ENCODE results near the gene MDM2.
A peak's percentile ranks its signal among the peaks of the same experiment; 100 is the strongest.

The MDM2 gene

GRCh38 chr12:68853396-68854077 is 45.6 kb downstream of the MDM2 start:
- no peak for DNase-seq (ENCODE audit: low read depth)

- no peak for DNase-seq (ENCODE audit: low read depth)
Measured at GRCh38 chr12:68854078-68854468, 46.1 kb downstream of the MDM2 start.

GRCh38 chr12:68854554-68854953 is 46.6 kb downstream of the MDM2 start:
- DNase-seq (ENCODE audit: low read depth): no peak

- no peak for DNase-seq (ENCODE audit: low read depth)
Measured at GRCh38 chr12:68855111-68855510, 47.1 kb downstream of the MDM2 start.

GRCh38 chr12:68855771-68856170 is 47.8 kb downstream of the MDM2 start:
- no peak for DNase-seq (ENCODE audit: low read depth)

- DNase-seq (ENCODE audit: low read depth): no peak
Measured at GRCh38 chr12:68856510-68856909, 48.5 kb downstream of the MDM2 start.

DNA sequence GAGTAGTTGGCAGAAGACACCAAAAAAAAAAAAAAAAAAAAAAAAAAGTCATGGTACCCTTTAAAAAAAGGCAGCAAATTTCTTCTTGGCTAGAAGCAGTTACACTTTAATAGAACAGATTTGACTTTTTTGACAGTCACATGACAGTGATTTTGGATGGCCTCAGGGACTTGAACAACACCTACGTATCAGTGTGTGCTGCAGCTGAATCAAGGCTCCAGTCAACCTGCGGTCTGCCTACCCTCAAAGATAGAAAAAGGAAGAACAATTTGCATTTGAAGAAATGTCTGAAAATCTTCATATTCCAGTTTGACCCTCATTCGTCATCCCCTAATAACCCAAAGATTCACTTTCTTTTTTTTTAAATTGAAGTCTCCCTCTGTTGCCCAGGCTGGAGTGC is 53.9 kb downstream of the MDM2 start:
- no peak for DNase-seq (ENCODE audit: low read depth)

DNA sequence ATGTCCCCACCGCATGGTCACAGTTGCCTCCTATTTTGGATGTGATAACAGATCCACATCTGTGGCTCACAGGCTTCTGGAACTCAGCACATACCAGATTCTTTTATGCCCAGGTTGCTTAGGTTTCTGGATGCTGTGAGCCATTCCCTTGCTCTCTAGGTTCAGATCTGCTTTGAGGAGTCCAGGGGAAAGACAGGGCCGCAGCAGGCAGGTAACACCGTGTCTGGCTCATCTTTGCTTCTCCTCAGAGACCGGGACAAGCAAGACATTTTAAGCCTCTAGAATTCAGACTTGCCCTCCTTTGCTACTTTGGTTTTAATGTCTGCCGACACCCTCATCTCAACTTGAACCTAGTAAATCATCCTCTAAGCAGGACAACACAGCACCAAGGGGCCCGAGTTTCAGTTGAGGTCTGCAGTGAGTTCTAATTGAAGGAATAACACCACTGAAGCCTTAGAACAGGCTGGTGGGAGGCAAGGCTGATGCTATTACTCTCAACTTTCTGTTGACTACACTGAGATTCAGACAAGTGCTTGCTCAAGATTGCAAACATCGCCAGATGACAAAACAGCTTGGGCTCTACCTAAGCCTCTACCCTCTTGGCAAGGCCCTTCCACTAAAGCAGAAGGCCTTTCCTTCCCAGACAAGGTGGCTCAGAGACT is 55.3 kb downstream of the MDM2 start:
- DNase-seq (ENCODE audit: low read depth): no peak

GRCh38 chr12:68863886-68864454 is 56.0 kb downstream of the MDM2 start:
- DNase-seq (ENCODE audit: low read depth): peak; percentile 27

- DNase-seq (ENCODE audit: low read depth): no peak
Measured at GRCh38 chr12:68864604-68865003, 56.6 kb downstream of the MDM2 start.

GRCh38 chr12:68865399-68866164 is 57.6 kb downstream of the MDM2 start:
- DNase-seq (ENCODE audit: low read depth): no peak

- DNase-seq (ENCODE audit: low read depth): no peak
Measured at GRCh38 chr12:68866950-68867349, 59.0 kb downstream of the MDM2 start.

- DNase-seq (ENCODE audit: low read depth): no peak
Measured at GRCh38 chr12:68867606-68868005, 59.6 kb downstream of the MDM2 start.

DNA sequence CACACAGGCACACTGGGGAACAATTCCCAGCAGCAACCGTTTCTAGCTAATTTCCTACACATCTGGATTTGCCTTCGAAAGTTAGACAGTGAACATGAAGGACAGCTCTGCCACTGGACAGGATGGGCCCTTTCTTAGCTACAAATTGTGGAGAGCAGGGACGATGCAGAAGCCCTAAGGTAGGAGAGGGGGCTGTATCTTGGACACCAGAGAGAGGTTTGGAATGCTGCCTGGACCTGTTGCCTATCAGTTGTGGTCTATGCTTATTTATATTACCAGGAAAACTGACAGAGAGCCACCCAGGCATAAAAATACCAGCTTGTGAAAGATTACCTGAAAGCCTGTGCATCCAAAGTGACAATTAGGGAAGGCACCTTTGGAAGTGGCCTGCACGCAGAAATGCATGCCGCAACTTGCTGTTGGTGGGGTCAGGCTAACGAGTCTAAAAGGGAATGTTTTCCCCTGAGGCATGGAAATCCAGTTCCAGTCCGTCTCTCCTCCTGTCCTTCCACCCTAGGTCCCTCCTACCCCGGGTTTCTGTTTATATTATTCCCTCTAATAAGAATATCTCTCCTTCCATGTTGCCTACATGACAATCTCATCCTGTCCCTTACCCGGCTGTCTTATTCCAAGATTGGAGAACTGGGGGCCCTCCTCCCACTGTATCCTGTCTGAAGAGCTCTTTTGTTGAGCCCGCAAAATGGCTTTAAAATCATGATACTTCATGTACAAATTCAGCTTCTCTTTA is 60.2 kb downstream of the MDM2 start:
- DNase-seq (ENCODE audit: low read depth): no peak

DNA sequence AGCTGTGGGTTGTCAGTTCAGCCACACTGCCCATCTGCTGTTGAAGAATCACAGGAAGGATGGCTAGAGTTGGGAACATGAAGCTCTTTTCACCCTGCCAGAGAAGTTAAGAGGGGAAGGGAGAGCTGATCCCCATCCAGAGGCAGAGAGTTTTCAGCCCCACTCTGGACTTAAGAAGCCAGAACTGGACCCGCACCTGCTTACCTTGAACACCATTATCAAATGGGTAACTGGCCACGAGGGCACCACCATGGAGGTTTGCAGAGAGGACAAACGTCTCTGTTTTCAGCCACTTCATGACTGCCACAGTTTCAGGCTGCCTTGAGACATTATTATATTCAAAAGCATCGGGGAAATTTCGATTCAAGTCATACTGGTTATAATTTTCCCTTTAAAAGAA is 62.0 kb downstream of the MDM2 start:
- DNase-seq (ENCODE audit: low read depth): no peak

GRCh38 chr12:68870443-68870842 is 62.5 kb downstream of the MDM2 start:
- no peak for DNase-seq (ENCODE audit: low read depth)

- DNase-seq (ENCODE audit: low read depth): no peak
Measured at GRCh38 chr12:68871396-68871795, 63.4 kb downstream of the MDM2 start.

DNA sequence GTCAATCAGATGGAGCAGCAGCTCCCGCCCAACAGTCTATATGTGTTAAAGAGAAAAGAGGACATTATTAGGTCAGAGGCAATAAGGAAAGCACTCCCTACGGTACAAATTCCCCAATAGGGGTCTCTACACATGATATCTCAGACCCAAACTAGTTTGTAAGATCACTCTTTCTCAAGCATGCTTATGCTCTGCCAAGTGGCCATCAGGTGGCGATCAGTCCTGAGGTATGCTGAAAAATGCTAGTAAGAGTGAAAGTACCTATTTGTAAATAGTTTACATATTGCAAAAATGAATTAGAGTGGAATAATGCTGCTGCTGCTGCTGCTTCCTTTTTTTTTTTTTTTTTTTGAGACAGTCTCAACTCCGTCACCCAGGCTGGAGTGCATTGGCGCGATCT is 63.9 kb downstream of the MDM2 start:
- no peak for DNase-seq (ENCODE audit: low read depth)

- DNase-seq (ENCODE audit: low read depth): no peak
Measured at GRCh38 chr12:68873316-68873715, 65.3 kb downstream of the MDM2 start.

- DNase-seq (ENCODE audit: low read depth): no peak
Measured at GRCh38 chr12:68876461-68876860, 68.5 kb downstream of the MDM2 start.

DNA sequence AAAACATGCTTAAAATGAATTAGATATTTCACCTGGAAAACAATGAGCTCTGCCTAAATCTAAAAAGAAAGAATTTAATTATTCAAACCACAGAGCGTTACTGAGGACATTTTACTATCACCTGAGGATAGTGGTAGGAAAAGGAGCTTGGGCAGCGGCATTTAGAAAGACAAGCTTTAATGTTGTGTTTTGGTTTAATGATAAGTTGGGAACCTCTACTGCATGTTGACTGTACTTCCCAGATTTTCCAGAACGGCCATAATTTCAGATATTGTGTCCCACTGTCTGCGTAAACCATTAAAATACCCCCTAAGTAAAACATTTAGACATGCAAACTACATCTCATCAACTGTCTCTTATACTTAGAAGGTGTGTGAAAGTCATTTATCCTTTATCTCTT is 69.6 kb downstream of the MDM2 start:
- DNase-seq (ENCODE audit: low read depth): no peak

- DNase-seq (ENCODE audit: low read depth): no peak
Measured at GRCh38 chr12:68878283-68878682, 70.3 kb downstream of the MDM2 start.

All from non-pigmented ciliary epithelial cell (primary cell).